Stomach (tissue), 4 donors: Measurements from ENCODE around the gene HIPK1.
A peak's percentile ranks its signal among the peaks of the same experiment; 100 is the strongest.

Source experiments
- EP300 ChIP-seq: sonication (generic); formaldehyde crosslinking; IDR thresholded peaks from one replicate; pipeline ENCODE4 v1.6.1; 2017; ENCODE audit warnings: antibody characterized with exemption
- POLR2A ChIP-seq, 4 donors: fragments of 450-650 bp; IDR thresholded peaks; one replicate each; pipeline ENCODE4 v1.6.1; 2016; ENCODE audit warnings: antibody characterized with exemption in 4 of 4, control low read depth in 2 of 4, mild to moderate bottlenecking in 1 of 4, moderate library complexity in 1 of 4
- POLR2AphosphoS5 ChIP-seq, 3 donors: sonication (generic); formaldehyde crosslinking; IDR thresholded peaks; one replicate each; pipeline ENCODE4 v1.6.1; 2016; ENCODE audit warnings: antibody characterized with exemption in 3 of 3
- TF ChIP-seq, protein P1 (sequence below), 7 experiments: fragments of 450-650 bp in 4 of 7; fragments of 200-600 bp in 3 of 7; sonication (generic) in 3 of 7; IDR thresholded peaks; one replicate each; pipeline ENCODE4 v1.5.1; 2016 to 2019; ENCODE audit warnings: antibody characterized with exemption in 7 of 7, control low read depth in 2 of 7, mild to moderate bottlenecking in 1 of 7

DNA sequence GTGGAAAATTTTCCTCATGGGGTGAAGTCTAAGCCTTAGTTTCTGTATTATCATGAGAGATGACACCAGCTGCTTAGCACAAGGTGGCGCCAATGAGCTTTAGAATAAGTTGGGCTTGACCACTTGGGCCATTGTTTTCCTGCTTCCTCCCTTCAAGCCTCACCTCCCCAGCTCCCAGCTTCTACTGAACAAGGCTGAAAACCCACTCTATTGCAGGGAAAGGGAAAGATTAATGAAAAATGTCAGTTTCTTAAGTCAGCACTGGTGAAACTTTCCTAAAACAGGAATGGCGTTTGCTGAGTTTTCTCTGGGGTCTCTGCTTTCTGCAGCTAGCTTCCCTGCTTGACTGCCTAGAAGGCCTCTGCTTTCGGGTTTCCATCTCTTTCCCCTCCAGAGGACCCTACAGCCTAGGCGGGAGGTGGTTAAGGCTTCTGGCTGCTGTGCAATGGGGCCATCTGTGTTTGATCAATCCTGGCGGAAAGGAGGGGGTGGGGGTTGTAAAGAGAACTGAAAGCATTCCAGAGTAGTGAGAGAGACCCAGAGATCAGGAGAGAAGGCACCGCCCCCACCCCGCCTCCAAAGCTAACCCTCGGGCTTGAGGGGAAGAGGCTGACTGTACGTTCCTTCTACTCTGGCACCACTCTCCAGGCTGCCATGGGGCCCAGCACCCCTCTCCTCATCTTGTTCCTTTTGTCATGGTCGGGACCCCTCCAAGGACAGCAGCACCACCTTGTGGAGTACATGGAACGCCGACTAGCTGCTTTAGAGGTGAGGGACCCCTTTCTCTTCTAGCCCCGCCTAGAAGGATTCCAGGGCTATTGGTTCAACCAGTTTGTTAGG is 50.0 kb downstream of the HIPK1 start, which contains the start of gene OLFML3:
- TF ChIP-seq POLR2A (IDR thresholded peaks at IDR 0.05): no peak
- TF ChIP-seq, protein P1, sequence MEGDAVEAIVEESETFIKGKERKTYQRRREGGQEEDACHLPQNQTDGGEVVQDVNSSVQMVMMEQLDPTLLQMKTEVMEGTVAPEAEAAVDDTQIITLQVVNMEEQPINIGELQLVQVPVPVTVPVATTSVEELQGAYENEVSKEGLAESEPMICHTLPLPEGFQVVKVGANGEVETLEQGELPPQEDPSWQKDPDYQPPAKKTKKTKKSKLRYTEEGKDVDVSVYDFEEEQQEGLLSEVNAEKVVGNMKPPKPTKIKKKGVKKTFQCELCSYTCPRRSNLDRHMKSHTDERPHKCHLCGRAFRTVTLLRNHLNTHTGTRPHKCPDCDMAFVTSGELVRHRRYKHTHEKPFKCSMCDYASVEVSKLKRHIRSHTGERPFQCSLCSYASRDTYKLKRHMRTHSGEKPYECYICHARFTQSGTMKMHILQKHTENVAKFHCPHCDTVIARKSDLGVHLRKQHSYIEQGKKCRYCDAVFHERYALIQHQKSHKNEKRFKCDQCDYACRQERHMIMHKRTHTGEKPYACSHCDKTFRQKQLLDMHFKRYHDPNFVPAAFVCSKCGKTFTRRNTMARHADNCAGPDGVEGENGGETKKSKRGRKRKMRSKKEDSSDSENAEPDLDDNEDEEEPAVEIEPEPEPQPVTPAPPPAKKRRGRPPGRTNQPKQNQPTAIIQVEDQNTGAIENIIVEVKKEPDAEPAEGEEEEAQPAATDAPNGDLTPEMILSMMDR (IDR thresholded peaks at IDR 0.05): peak in 5 of 7 experiments; percentile 42 to 75 (median 61)
- TF ChIP-seq POLR2AphosphoS5 (IDR thresholded peaks at IDR 0.05): peak; percentile 31 to 64 (median 49)
- TF ChIP-seq EP300: peak; percentile 27
